Activated CD8-positive, alpha-beta T cell treated with anti-CD3 and anti-CD28 coated beads for 36 hours (primary cell): ENCODE measurements around the gene SVIL. TPM values are rescaled to one million over a fixed set of nuclear protein-coding genes. Genes with fewer than 3 reads are reported as not detected.

ENCODE experiments used
- ATAC-seq: fragments of 200-7000 bp; cut with Tn5 transposase; one replicate; pipeline ENCODE4 v1.10.0; 2021; ENCODE audit warnings: mild to moderate bottlenecking, moderate library complexity
- CTCF ChIA-PET: fragments of 350-600 bp; sonication (Branson Sonifier 250); formaldehyde crosslinking; loops from one replicate; lab custom pipeline; 2021; ENCODE audit warnings: antibody characterized with exemption; lab: Charles Lee
- POLR2A ChIA-PET: fragments of 350-600 bp; sonication (Branson Sonifier 250); formaldehyde crosslinking; loops from one replicate; lab custom pipeline; 2021; ENCODE audit warnings: antibody characterized with exemption; lab: Charles Lee
- DNase-seq: peaks from one replicate; pipeline ENCODE4 v3.0.0-alpha.2; 2020
- H3K27ac Mint-ChIP-seq: one replicate; pipeline ENCODE4 v1.8.0; 2021; ENCODE audit warnings: mild to moderate bottlenecking, mixed read lengths
- H3K27me3 Mint-ChIP-seq: one replicate; pipeline ENCODE4 v1.8.0; 2021; ENCODE audit warnings: mixed read lengths
- H3K36me3 Mint-ChIP-seq: one replicate; pipeline ENCODE4 v1.8.0; 2021; ENCODE audit warnings: low read depth, mixed read lengths
- H3K4me1 Mint-ChIP-seq: one replicate; pipeline ENCODE4 v1.8.0; 2021; ENCODE audit warnings: low read depth, mixed read lengths
- H3K4me3 Mint-ChIP-seq: one replicate; pipeline ENCODE4 v1.8.0; 2021; ENCODE audit warnings: mild to moderate bottlenecking, moderate library complexity, mixed read lengths
- H3K9me3 Mint-ChIP-seq: one replicate; pipeline ENCODE4 v1.8.0; 2021; ENCODE audit warnings: mixed read lengths
- intact Hi-C: fragments of 100-400 bp; cut with micrococcal nuclease; formaldehyde crosslinking; loops from one replicate; pipeline ENCODE4 v1.10.0; 2022
- total RNA-seq, 2 experiments: library from RNA; stranded (reverse); gene quantifications; one replicate each; pipeline ENCODE4 v1.2.3, GENCODE V29; 2021
- TF ChIP-seq, protein P1 (sequence below): fragments of 200-600 bp; IDR thresholded peaks from one replicate; pipeline ENCODE4 v1.8.0; 2022; ENCODE audit warnings: antibody characterized with exemption, mild to moderate bottlenecking

The SVIL gene
- total RNA-seq, 2 experiments from 2014 or later, result 7.9 to 8.9 TPM

DNA sequence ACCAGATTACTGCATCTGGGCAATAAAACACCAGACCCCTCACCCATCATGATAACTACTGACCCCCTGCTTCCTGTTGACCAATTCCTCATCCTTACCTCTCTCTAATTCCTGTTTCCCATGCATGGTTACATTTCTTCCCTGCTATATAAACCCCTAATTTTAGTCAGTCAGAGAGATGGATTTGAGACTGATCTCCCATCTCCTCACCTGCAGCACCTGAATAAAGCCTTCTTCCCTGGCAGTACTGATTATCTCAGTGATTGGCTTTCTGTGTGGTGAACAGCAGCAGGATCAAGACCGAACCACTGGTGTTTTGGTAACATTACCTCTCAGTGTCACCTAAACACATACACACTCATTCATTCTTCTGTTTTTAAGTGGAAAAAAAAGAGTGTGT lies 41.2 kb upstream of the SVIL start:
- Mint-ChIP-seq H3K4me3 (no peak overlapping the region), H3K27me3 (no peaks in the 10 kb centered on the region), H3K4me1 (peaks cover 40% of the 10 kb centered on the region), H3K36me3 (peaks cover 27% of the 10 kb centered on the region), H3K9me3 (peaks cover 22% of the 10 kb centered on the region), H3K27ac (no peak overlapping the region)
- intact Hi-C loops, result no loop called here
- DNase-seq (no peak), ATAC-seq (no peak)
- TF ChIP-seq, protein P1, sequence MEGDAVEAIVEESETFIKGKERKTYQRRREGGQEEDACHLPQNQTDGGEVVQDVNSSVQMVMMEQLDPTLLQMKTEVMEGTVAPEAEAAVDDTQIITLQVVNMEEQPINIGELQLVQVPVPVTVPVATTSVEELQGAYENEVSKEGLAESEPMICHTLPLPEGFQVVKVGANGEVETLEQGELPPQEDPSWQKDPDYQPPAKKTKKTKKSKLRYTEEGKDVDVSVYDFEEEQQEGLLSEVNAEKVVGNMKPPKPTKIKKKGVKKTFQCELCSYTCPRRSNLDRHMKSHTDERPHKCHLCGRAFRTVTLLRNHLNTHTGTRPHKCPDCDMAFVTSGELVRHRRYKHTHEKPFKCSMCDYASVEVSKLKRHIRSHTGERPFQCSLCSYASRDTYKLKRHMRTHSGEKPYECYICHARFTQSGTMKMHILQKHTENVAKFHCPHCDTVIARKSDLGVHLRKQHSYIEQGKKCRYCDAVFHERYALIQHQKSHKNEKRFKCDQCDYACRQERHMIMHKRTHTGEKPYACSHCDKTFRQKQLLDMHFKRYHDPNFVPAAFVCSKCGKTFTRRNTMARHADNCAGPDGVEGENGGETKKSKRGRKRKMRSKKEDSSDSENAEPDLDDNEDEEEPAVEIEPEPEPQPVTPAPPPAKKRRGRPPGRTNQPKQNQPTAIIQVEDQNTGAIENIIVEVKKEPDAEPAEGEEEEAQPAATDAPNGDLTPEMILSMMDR, result no peak
- CTCF ChIA-PET, result no interaction called here
- POLR2A ChIA-PET, result interaction anchor here (1.2 kb wide), 1 partner anchor 30 kb away, joined by 3 read pairs; no protein-coding TSS in a partner anchor

DNA sequence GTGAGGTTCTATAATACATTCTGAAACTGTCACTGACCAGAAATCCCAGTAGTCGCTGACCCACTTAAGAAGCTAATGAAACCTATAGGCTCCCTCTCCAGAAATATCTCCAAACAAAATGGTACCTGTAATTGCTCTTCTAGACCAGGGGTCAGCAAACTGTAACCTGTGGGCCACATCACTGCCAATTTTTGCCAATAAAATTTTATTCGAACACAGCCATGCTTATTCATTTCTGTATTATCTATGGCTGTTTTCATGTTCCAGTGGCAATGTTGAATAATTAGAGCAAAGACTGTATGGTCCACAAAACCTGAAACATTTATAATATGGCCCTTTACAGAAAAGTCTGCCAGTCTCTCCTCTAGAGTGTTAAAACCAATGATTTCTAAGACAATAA lies 37.2 kb upstream of the SVIL start:
- H3K4me3 Mint-ChIP-seq, result no peak overlapping the region
- peaks cover 37% of the 10 kb centered on the region for H3K36me3 Mint-ChIP-seq
- peaks cover 19% of the 10 kb centered on the region for H3K9me3 Mint-ChIP-seq
- intact Hi-C loops, result no loop called here
- DNase-seq (no peak), ATAC-seq (no peak)
- ChIA-PET CTCF (no interaction called here), POLR2A (no interaction called here)
- TF ChIP-seq, protein P1, result no peak
- H3K27ac Mint-ChIP-seq, result no peak overlapping the region
- no peaks in the 10 kb centered on the region for H3K27me3 Mint-ChIP-seq
- peaks cover 16% of the 10 kb centered on the region for H3K4me1 Mint-ChIP-seq

DNA sequence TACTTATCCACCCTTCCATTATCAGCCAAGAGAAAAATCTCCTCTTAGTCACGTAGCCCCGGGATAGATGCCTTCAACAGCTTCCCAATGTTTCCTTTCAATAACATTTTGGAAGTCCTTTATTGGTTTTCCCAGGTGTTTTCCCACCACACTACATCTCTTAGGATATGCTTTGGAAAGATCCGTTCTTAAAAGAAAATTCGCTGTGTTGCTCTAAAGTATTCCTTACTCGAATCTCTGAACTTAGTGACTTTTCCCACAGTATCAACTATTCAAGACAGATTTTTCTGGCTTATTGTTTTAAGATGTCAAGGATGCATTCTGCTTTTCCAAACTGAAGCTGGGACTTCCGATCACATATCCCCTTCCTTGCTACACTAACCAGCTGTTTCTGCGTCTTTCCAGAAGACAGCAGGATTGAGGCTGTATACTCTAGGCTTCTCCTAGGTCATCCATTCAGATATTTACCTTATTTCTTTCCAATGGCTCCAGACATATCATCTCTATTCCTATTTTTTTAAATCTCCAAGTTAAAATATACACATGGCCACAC lies 36.5 kb upstream of the SVIL start:
- no peak for DNase-seq
- no peaks in the 10 kb centered on the region for H3K27me3 Mint-ChIP-seq
- no peak overlapping the region for H3K4me3 Mint-ChIP-seq
- peaks cover 16% of the 10 kb centered on the region for H3K4me1 Mint-ChIP-seq
- no peak overlapping the region for H3K27ac Mint-ChIP-seq
- intact Hi-C loops, result no loop called here
- TF ChIP-seq, protein P1, result no peak
- ATAC-seq, result no peak
- H3K9me3 Mint-ChIP-seq, result peaks cover 18% of the 10 kb centered on the region
- POLR2A ChIA-PET, result no interaction called here
- H3K36me3 Mint-ChIP-seq, result peaks cover 36% of the 10 kb centered on the region
- CTCF ChIA-PET, result no interaction called here

DNA sequence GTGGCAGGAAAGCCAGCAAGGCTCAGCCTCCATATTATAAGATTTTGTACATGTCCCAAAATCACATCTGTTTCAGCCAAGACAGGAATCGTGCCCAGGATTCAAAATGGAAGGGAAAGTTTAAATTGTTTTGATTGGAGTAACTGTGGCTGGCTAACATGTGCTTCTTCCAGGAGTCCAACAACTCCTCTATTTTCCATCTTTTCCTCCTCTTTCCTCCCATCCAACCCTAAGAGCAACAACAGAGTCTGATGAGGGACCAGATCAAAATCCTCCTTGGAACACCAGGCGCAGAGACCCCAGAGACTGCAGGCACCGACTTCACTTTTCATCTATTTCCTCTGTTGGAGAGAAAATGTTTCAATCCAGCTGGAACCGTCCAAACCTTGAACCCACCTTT lies 36.0 kb upstream of the SVIL start:
- TF ChIP-seq, protein P1, result no peak
- H3K36me3 Mint-ChIP-seq, result peaks cover 31% of the 10 kb centered on the region
- H3K27ac Mint-ChIP-seq, result no peak overlapping the region
- DNase-seq, result no peak
- H3K4me1 Mint-ChIP-seq, result peaks cover 12% of the 10 kb centered on the region
- ChIA-PET CTCF (no interaction called here), POLR2A (no interaction called here)
- intact Hi-C loops, result no loop called here
- no peak overlapping the region for H3K4me3 Mint-ChIP-seq
- H3K9me3 Mint-ChIP-seq, result peaks cover 13% of the 10 kb centered on the region
- no peak for ATAC-seq
- H3K27me3 Mint-ChIP-seq, result no peaks in the 10 kb centered on the region

DNA sequence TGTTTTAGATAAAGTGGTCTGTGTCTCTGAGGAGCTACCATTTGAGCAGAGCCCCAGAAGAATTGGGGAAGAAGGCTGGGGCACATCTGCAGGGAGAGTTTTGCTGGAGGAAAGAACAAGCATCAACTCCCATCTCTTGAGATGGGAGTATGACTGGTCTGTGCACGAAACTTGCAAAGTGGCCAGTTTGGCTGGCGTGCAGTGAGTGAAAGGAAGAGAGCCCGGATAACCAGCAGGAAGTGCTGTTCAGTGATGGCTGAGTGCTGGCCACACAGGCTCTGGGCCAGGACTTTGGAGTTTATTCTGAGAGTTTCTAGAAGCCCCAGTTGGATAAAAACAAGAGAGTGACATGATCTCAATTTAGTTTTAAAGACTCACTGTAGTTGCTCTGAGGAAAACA lies 34.4 kb upstream of the SVIL start:
- H3K36me3 Mint-ChIP-seq, result peaks cover 19% of the 10 kb centered on the region
- H3K27ac Mint-ChIP-seq, result no peak overlapping the region
- intact Hi-C loops, result no loop called here
- H3K4me1 Mint-ChIP-seq, result peaks cover 5% of the 10 kb centered on the region
- H3K27me3 Mint-ChIP-seq, result no peaks in the 10 kb centered on the region
- ChIA-PET POLR2A (no interaction called here), CTCF (no interaction called here)
- H3K9me3 Mint-ChIP-seq, result peaks cover 4% of the 10 kb centered on the region
- TF ChIP-seq, protein P1, result no peak
- ATAC-seq (no peak), DNase-seq (no peak)
- no peak overlapping the region for H3K4me3 Mint-ChIP-seq
